ENCODE measurements around the gene OR6K6.

The OR6K6 gene

GRCh38 chr1:158801396-158801795 is 46.9 kb downstream of the OR6K6 start:
- DNase-seq (ENCODE audit: low read depth, low spot score), result no peak

GRCh38 chr1:158803678-158804077 is 49.2 kb downstream of the OR6K6 start:
- no peak for DNase-seq (ENCODE audit: low read depth, low spot score)

Data from activated naive CD8-positive, alpha-beta T cell treated with anti-CD3 and anti-CD28 coated beads, Interleukin-2, amount 50 U/mL, for 16 hours (primary cell).